ENCODE results near the gene TAAR8.

TAAR8 gene

GRCh38 chr6:132511831-132512220 lies 40.6 kb upstream of the TAAR8 start:
- ChIA-PET CTCF (interaction anchor here (1.1 to 1.6 kb wide), 2 partner anchors 232 to 286 kb away, joined by 3 to 9 read pairs; partner anchors contain the start of gene SLC18B1), POLR2A (interaction anchor here (1.7 kb wide), 1 partner anchor 303 kb away, joined by 14 read pairs; the partner anchor contains the start of gene RPS12)
- peak overlapping the region; percentile 81 for H3K4me3 ChIP-seq (ENCODE audit: low read depth, low read length)
- TF ChIP-seq CTCF (IDR thresholded peaks at IDR 0.05; ENCODE audit: insufficient read depth, low read length, missing control alignments) = no peak
- no peak for DNase-seq (ENCODE audit: low read depth, low spot score)

- CTCF ChIA-PET = interaction anchor here (1.0 to 1.6 kb wide), 8 partner anchors 11 to 286 kb away, joined by 3 to 9 read pairs (median 4); partner anchors contain the start of gene SLC18B1
- peak overlapping the region; percentile 81 for H3K4me3 ChIP-seq (ENCODE audit: low read depth, low read length)
- DNase-seq (ENCODE audit: low read depth, low spot score) = no peak
- POLR2A ChIA-PET = interaction anchor here (0.8 to 1.7 kb wide), 2 partner anchors 28 to 303 kb away, joined by 3 to 14 read pairs; partner anchors contain the start of gene RPS12
- no peak for TF ChIP-seq CTCF (IDR thresholded peaks at IDR 0.05; ENCODE audit: insufficient read depth, low read length, missing control alignments)
Observed at GRCh38 chr6:132512342-132512637, 40.2 kb upstream of the TAAR8 start.

- CTCF ChIA-PET = interaction anchor here (1.0 to 1.6 kb wide), 9 partner anchors 10 to 285 kb away, joined by 3 to 9 read pairs (median 4); partner anchors contain the start of gene SLC18B1
- peak within 1 kb of the TSS; percentile 81 for H3K4me3 ChIP-seq (ENCODE audit: low read depth, low read length)
- no peak for DNase-seq (ENCODE audit: low read depth, low spot score)
- TF ChIP-seq CTCF (IDR thresholded peaks at IDR 0.05; ENCODE audit: insufficient read depth, low read length, missing control alignments) = no peak
- POLR2A ChIA-PET = interaction anchor here (0.8 to 1.7 kb wide), 3 partner anchors 15 to 302 kb away, joined by 3 to 14 read pairs (median 5); partner anchors contain the start of gene RPS12
Observed at GRCh38 chr6:132512638-132513632, 39.5 kb upstream of the TAAR8 start, which contains the start of gene STX7. STX7 (minus strand) TSS chr6:132513116; CDS start chr6:132503530, 9,586 bp downstream.

GRCh38 chr6:132513831-132514545 lies 38.5 kb upstream of the TAAR8 start:
- POLR2A ChIA-PET = interaction anchor here (1.7 kb wide), 1 partner anchor 301 kb away, joined by 14 read pairs; the partner anchor contains the start of gene RPS12
- no peak for TF ChIP-seq CTCF (IDR thresholded peaks at IDR 0.05; ENCODE audit: insufficient read depth, low read length, missing control alignments)
- CTCF ChIA-PET = interaction anchor here (1.1 to 1.5 kb wide), 5 partner anchors 15 to 1055 kb away, joined by 3 to 6 read pairs (median 4); no protein-coding TSS in a partner anchor
- no peak overlapping the region for H3K4me3 ChIP-seq (ENCODE audit: low read depth, low read length)
- DNase-seq (ENCODE audit: low read depth, low spot score) = no peak

GRCh38 chr6:132515386-132515785 lies 37.1 kb upstream of the TAAR8 start:
- no peak overlapping the region for H3K4me3 ChIP-seq (ENCODE audit: low read depth, low read length)
- TF ChIP-seq CTCF (IDR thresholded peaks at IDR 0.05; ENCODE audit: insufficient read depth, low read length, missing control alignments) = no peak
- DNase-seq (ENCODE audit: low read depth, low spot score) = no peak
- ChIA-PET CTCF (interaction anchor here (1.1 to 1.5 kb wide), 5 partner anchors 13 to 1053 kb away, joined by 3 to 6 read pairs (median 5); no protein-coding TSS in a partner anchor), POLR2A (no interaction called here)
